Mononuclear cell (primary cell): Measurements from ENCODE around the gene RABGAP1L. TPM values are rescaled to one million over a fixed set of nuclear protein-coding genes. Genes with fewer than 3 reads are reported as not detected.

ENCODE experiments used
- H3K27me3 ChIP-seq: 2 replicates; pipeline ENCODE4 v1.6.0; 2011; ENCODE audit warnings: low read length, control low read depth; ENCODE audit not compliant: insufficient read depth
- H3K4me1 ChIP-seq: 2 replicates; pipeline ENCODE4 v1.5.1; 2011; ENCODE audit warnings: mild to moderate bottlenecking, low read length, control low read depth; ENCODE audit not compliant: insufficient read depth
- H3K4me3 ChIP-seq: 2 replicates; pipeline ENCODE4 v1.5.1; 2011; ENCODE audit warnings: mild to moderate bottlenecking, low read length, moderate library complexity
- H3K9me3 ChIP-seq: 2 replicates; pipeline ENCODE4 v1.5.1; 2011; ENCODE audit warnings: low read depth, mild to moderate bottlenecking, control low read depth, low read length
- total RNA-seq: library from RNA; depleted of rRNA; stranded (reverse); fragments of >200 nt; gene quantifications from one replicate; pipeline ENCODE4 v1.2.3, GENCODE V29; 2012

The RABGAP1L gene
- total RNA-seq, 1 donor: 98.3 TPM

- Histone ChIP-seq H3K9me3 (no peaks in the 10 kb centered on the region), H3K27me3 (no peaks in the 10 kb centered on the region), H3K4me1 (peaks cover 10% of the 10 kb centered on the region), H3K4me3 (no peak overlapping the region)
Measured at GRCh38 chr1:174785510-174785909, 626.2 kb downstream of the RABGAP1L start.

GRCh38 chr1:174786358-174786757, 627.0 kb downstream of the RABGAP1L start:
- Histone ChIP-seq H3K27me3 (no peaks in the 10 kb centered on the region), H3K4me1 (peaks cover 10% of the 10 kb centered on the region), H3K4me3 (no peak overlapping the region), H3K9me3 (no peaks in the 10 kb centered on the region)

- H3K9me3 ChIP-seq: no peaks in the 10 kb centered on the region
- no peak overlapping the region for H3K4me3 ChIP-seq
- H3K4me1 ChIP-seq: peaks cover 10% of the 10 kb centered on the region
- no peaks in the 10 kb centered on the region for H3K27me3 ChIP-seq
Measured at GRCh38 chr1:174786760-174787159, 627.4 kb downstream of the RABGAP1L start.

DNA sequence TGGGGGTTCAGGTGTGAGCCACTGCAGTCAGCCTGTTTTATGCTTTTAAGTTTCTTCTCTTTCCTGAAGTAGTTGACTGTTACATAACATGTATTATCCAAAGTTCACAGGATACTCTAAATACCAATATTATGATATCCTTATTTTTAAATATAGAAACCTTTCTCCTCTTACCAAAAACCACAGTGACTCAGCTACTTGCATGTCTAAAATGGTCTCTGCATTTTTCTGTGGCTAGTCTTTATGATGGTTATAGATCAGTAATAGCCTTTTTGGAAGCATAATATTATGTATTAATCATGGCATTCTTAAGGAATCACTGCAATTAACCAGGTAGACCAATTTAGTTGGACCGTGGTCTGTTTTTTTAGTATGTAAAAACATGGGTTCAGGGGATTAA, 629.7 kb downstream of the RABGAP1L start:
- no peak overlapping the region for H3K4me3 ChIP-seq
- no peaks in the 10 kb centered on the region for H3K27me3 ChIP-seq
- H3K4me1 ChIP-seq: peaks cover 10% of the 10 kb centered on the region
- no peaks in the 10 kb centered on the region for H3K9me3 ChIP-seq

GRCh38 chr1:174789399-174789798, 630.1 kb downstream of the RABGAP1L start:
- peaks cover 10% of the 10 kb centered on the region for H3K4me1 ChIP-seq
- no peaks in the 10 kb centered on the region for H3K9me3 ChIP-seq
- no peaks in the 10 kb centered on the region for H3K27me3 ChIP-seq
- no peak overlapping the region for H3K4me3 ChIP-seq

DNA sequence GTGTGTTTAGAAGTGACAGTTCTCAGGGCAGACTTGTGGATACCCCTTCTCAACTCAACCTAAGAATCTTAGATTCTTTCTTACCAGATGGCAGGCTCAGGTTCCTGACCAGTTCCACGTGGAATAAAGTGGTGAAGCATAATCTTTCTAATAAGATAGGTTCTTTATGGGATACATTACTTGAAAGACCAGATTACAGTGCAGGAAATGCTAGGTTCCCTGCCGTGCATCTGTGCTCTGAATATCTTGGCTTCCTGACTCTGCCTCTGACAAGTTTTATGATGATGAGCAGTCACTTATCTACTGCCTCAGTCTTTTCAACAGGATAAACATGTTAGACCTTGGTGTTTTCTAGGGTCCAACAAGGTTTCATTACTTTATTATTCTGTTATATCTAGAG, 632.5 kb downstream of the RABGAP1L start:
- Histone ChIP-seq H3K27me3 (no peaks in the 10 kb centered on the region), H3K4me1 (peaks cover 10% of the 10 kb centered on the region), H3K9me3 (no peaks in the 10 kb centered on the region), H3K4me3 (no peak overlapping the region)

DNA sequence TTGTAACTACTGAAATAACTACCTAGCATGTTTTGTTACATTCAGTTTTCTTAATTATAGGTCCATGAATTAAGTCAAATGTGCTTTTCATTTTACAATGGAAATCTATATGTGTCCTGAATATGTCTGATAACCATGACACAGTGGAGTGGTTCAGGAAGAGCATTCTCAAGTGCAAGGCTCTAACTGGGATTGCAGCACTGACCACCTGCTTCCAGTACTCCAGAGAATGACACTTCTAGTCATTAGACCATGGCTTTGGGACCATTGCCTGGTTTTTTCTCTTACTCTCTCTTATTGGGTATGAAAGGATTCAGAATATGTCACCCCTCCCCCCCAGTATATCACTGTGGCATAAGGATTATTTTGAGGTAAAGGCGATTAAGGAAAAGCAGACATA, 635.5 kb downstream of the RABGAP1L start:
- no peaks in the 10 kb centered on the region for H3K9me3 ChIP-seq
- no peaks in the 10 kb centered on the region for H3K27me3 ChIP-seq
- H3K4me1 ChIP-seq: peaks cover 5% of the 10 kb centered on the region
- H3K4me3 ChIP-seq: no peak overlapping the region

DNA sequence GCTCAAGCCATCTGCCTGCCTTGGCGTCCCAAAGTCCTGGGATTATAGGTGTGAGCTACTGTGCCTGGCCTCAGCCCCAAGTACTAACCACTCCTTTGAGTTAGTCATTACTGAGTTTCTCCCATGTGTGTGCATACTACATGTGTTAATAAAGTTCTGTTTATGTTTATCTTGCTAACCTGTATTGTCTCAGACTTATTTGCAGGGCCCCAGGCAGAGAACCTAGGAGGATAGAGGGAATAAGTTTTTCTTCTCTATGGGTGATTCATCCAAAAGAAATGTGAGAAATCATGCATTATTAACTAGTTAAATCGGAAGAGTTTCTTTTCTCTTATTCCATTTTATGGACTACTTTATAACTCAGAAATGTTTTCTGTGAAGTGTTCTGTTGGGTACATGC, 636.5 kb downstream of the RABGAP1L start:
- H3K4me3 ChIP-seq: no peak overlapping the region
- H3K9me3 ChIP-seq: no peaks in the 10 kb centered on the region
- no peaks in the 10 kb centered on the region for H3K27me3 ChIP-seq
- H3K4me1 ChIP-seq: peaks cover 13% of the 10 kb centered on the region

- no peaks in the 10 kb centered on the region for H3K27me3 ChIP-seq
- no peak overlapping the region for H3K4me3 ChIP-seq
- H3K9me3 ChIP-seq: no peaks in the 10 kb centered on the region
- peaks cover 14% of the 10 kb centered on the region for H3K4me1 ChIP-seq
Measured at GRCh38 chr1:174797398-174797797, 638.1 kb downstream of the RABGAP1L start.

DNA sequence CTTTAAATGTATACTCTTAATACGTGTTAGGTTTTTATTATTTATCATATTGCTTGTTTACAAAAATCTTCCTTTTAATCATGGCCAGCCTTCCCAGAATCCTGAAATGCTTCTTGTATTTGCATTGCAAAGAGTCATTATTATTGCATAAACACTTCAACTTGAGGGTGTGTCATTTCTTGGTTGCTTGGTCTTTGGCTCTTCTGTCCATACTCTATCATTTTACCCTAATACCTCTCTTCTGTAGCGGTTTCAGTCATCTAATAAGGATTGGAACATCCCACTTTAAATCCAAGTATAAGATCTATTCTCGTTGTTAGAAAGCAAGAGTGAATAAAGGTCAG, 639.8 kb downstream of the RABGAP1L start:
- Histone ChIP-seq H3K9me3 (no peaks in the 10 kb centered on the region), H3K27me3 (no peaks in the 10 kb centered on the region), H3K4me3 (no peak overlapping the region), H3K4me1 (peaks cover 14% of the 10 kb centered on the region)

DNA sequence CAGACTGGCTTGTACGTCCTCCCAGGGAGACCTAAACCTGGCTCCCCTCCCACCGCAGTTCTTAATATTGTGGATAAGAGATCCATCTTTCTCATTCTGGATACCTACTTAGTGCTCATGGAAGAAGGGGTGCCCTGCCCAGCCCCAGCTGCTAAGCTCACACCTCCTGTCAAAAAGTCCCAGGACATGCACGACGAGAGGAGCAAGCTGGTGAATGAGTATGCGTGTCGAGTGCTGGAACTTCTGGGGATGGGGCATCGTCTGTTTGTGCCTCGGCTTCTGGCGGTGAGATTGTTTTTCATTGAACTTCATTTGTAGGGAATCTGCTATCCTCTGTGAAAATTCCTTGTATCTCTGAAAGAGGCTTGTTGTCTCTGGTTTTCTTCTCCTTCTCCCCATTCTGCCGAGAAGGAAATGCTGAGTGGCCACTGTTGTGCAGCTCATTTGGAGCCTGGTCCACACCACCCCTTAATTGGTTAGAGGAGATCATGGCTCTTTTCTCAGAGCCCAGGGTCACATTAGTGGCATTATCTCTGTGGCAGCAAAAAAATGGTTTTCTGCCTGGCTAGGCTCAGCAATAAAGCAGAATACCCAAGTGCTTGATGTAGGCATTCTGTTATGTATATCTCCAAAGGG, 641.0 kb downstream of the RABGAP1L start:
- Histone ChIP-seq H3K4me1 (peaks cover 14% of the 10 kb centered on the region), H3K27me3 (no peaks in the 10 kb centered on the region), H3K9me3 (no peaks in the 10 kb centered on the region), H3K4me3 (peak overlapping the region; percentile 54)

GRCh38 chr1:174800876-174801275, 641.6 kb downstream of the RABGAP1L start:
- Histone ChIP-seq H3K4me3 (no peak overlapping the region), H3K27me3 (no peaks in the 10 kb centered on the region), H3K9me3 (no peaks in the 10 kb centered on the region), H3K4me1 (peaks cover 14% of the 10 kb centered on the region)

DNA sequence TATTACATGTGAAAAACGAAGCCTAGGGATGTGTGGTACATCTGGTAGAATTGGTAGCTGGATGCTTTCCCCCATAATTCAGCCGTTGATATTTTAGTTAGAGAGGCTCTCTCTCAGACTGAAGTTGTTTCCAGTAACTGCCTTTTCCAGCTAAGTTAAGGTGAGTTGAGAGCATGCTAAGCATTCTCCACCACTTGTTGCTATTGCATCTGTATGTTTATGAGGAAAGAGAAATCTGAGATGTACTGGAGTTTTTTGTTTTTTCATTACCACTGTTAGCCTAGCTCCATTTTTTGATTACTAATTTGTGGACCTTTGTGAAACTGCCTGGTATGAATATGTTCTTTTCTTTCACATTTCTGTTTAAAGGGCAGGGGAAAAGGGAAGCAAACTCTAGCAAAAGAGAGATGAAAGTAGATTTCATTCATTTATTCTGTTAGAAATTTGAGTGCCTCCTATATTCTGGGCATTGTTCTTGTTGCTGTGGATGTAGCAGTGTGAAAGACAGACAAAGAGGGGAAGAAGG, 650.5 kb downstream of the RABGAP1L start:
- Histone ChIP-seq H3K9me3 (no peaks in the 10 kb centered on the region), H3K4me3 (no peak overlapping the region), H3K4me1 (peaks cover 6% of the 10 kb centered on the region), H3K27me3 (no peaks in the 10 kb centered on the region)

GRCh38 chr1:174812016-174812415, 652.7 kb downstream of the RABGAP1L start:
- H3K4me3 ChIP-seq: no peak overlapping the region
- H3K27me3 ChIP-seq: no peaks in the 10 kb centered on the region
- H3K4me1 ChIP-seq: peaks cover 13% of the 10 kb centered on the region
- H3K9me3 ChIP-seq: no peaks in the 10 kb centered on the region

- Histone ChIP-seq H3K4me3 (no peak overlapping the region), H3K4me1 (peaks cover 13% of the 10 kb centered on the region), H3K9me3 (no peaks in the 10 kb centered on the region), H3K27me3 (no peaks in the 10 kb centered on the region)
Measured at GRCh38 chr1:174812656-174813055, 653.3 kb downstream of the RABGAP1L start.

DNA sequence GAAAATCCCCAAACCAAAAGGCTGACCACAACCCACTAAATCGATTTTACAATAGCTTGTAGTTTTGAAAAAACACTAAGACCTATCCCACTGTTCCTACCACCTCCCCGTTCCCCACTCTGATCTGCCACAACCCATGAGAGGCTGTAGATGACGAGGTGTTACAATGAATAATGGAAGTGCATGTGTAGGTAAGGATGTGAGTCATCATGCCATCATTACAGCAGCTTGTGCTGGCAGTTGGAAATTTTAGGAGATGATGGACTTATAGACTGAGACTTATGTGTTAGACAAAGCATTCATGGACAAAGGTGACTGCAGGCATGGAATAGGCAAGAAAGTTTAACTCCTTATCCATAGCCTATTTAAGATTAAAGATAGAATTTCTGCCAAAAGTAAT, 655.7 kb downstream of the RABGAP1L start:
- Histone ChIP-seq H3K4me3 (no peak overlapping the region), H3K27me3 (no peaks in the 10 kb centered on the region), H3K4me1 (peaks cover 13% of the 10 kb centered on the region), H3K9me3 (no peaks in the 10 kb centered on the region)
